ENCODE results near the gene SLC27A1. TPM values are rescaled to one million over a fixed set of nuclear protein-coding genes. Genes with fewer than 3 reads are reported as not detected.

The SLC27A1 gene
- total and polyA plus RNA-seq, 10 of the 15 experiments (the other 5 are each of a cell fraction or from before 2014, with no cell fraction given), result 0.11 to 2.3 (median 1.2) TPM

GRCh38 chr19:17429641-17430113 is 40.6 kb upstream of the SLC27A1 start:
- in situ Hi-C loops (cut with MboI), result no loop called here
- 84% methylated on average over 17 of the region's 17 CpGs for WGBS (ENCODE audit: insufficient coverage, insufficient replicate concordance, low lambda C conversion rate, missing lambda C conversion rate)
- no peaks in the 10 kb centered on the region for H3K9me3 ChIP-seq (replicated peaks; ENCODE audit: control insufficient read depth, insufficient read depth, low read length)

More at GRCh38 chr19:17429641-17430113, 40.6 kb upstream of the SLC27A1 start:
- Histone ChIP-seq H3K9ac (ENCODE audit: control insufficient read depth, insufficient read depth, low read length) (no peak overlapping the region), H2AFZ (ENCODE audit: control insufficient read depth, low read depth, low read length) (no peak overlapping the region), H3K79me2 (ENCODE audit: control insufficient read depth, insufficient read depth, low read length) (no peaks in the 10 kb centered on the region), H3K27me3 (replicated peaks in 1 of 2; ENCODE audit: control insufficient read depth in 2 of 2, insufficient read depth in 2 of 2, low read length in 1 of 2) (no peaks in the 10 kb centered on the region), H3K36me3 (ENCODE audit: control insufficient read depth in 2 of 2, insufficient read depth in 2 of 2, low read length in 1 of 2) (no peaks in the 10 kb centered on the region), H3K4me1 (ENCODE audit: control insufficient read depth, insufficient read depth, low read length) (0 out of 2 replicates have a peak, but pooled peaks cover 1% of the 10 kb centered on the region), H3K4me2 (ENCODE audit: control insufficient read depth, insufficient read depth) (no peak overlapping the region), H3K4me3 (no peak overlapping the region), H4K20me1 (ENCODE audit: control insufficient read depth, insufficient read depth) (no peaks in the 10 kb centered on the region), H3K27ac (ENCODE audit: control insufficient read depth, insufficient read depth) (no peak overlapping the region)
- ChIA-PET RAD21 (ENCODE audit: unreplicated experiment) (interaction anchor here (0.7 kb wide), 1 partner anchor 621 kb away, joined by 3 read pairs; no protein-coding TSS in a partner anchor), POLR2A (interaction anchor here (0.5 to 1.2 kb wide), 3 partner anchors 10 to 71 kb away, joined by 3 to 5 read pairs (median 3); no protein-coding TSS in a partner anchor), SMC1A (ENCODE audit: uncharacterized antibody, unreplicated experiment) (no interaction called here), CTCF (interaction anchor here (0.9 to 1.6 kb wide), 2 partner anchors 10 to 36 kb away, joined by 3 read pairs; partner anchors contain the start of gene MVB12A)
- TF ChIP-seq JUND (IDR thresholded peaks at IDR 0.05; ENCODE audit: low read depth, low read length) (no peak), KAT2A (conservative IDR thresholded peaks at IDR 0.05; ENCODE audit: control insufficient read depth, low read depth, low read length) (no peak), CHD4 (IDR thresholded peaks at IDR 0.05) (no peak), WRNIP1 (IDR thresholded peaks at IDR 0.05; ENCODE audit: borderline replicate concordance, low read depth, low read length) (no peak), TARDBP (IDR thresholded peaks at IDR 0.05; ENCODE audit: borderline replicate concordance) (no peak), CBFB (IDR thresholded peaks at IDR 0.05; ENCODE audit: low read depth) (no peak), KDM1A (IDR thresholded peaks at IDR 0.05; ENCODE audit: borderline replicate concordance) (no peak), RAD51 (IDR thresholded peaks at IDR 0.05) (no peak), IRF3 (IDR thresholded peaks at IDR 0.05) (no peak)
- TF ChIP-seq, protein P1, sequence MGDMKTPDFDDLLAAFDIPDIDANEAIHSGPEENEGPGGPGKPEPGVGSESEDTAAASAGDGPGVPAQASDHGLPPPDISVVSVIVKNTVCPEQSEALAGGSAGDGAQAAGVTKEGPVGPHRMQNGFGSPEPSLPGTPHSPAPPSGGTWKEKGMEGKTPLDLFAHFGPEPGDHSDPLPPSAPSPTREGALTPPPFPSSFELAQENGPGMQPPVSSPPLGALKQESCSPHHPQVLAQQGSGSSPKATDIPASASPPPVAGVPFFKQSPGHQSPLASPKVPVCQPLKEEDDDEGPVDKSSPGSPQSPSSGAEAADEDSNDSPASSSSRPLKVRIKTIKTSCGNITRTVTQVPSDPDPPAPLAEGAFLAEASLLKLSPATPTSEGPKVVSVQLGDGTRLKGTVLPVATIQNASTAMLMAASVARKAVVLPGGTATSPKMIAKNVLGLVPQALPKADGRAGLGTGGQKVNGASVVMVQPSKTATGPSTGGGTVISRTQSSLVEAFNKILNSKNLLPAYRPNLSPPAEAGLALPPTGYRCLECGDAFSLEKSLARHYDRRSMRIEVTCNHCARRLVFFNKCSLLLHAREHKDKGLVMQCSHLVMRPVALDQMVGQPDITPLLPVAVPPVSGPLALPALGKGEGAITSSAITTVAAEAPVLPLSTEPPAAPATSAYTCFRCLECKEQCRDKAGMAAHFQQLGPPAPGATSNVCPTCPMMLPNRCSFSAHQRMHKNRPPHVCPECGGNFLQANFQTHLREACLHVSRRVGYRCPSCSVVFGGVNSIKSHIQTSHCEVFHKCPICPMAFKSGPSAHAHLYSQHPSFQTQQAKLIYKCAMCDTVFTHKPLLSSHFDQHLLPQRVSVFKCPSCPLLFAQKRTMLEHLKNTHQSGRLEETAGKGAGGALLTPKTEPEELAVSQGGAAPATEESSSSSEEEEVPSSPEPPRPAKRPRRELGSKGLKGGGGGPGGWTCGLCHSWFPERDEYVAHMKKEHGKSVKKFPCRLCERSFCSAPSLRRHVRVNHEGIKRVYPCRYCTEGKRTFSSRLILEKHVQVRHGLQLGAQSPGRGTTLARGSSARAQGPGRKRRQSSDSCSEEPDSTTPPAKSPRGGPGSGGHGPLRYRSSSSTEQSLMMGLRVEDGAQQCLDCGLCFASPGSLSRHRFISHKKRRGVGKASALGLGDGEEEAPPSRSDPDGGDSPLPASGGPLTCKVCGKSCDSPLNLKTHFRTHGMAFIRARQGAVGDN (IDR thresholded peaks at IDR 0.05), result no peak
- TF ChIP-seq, protein P2, sequence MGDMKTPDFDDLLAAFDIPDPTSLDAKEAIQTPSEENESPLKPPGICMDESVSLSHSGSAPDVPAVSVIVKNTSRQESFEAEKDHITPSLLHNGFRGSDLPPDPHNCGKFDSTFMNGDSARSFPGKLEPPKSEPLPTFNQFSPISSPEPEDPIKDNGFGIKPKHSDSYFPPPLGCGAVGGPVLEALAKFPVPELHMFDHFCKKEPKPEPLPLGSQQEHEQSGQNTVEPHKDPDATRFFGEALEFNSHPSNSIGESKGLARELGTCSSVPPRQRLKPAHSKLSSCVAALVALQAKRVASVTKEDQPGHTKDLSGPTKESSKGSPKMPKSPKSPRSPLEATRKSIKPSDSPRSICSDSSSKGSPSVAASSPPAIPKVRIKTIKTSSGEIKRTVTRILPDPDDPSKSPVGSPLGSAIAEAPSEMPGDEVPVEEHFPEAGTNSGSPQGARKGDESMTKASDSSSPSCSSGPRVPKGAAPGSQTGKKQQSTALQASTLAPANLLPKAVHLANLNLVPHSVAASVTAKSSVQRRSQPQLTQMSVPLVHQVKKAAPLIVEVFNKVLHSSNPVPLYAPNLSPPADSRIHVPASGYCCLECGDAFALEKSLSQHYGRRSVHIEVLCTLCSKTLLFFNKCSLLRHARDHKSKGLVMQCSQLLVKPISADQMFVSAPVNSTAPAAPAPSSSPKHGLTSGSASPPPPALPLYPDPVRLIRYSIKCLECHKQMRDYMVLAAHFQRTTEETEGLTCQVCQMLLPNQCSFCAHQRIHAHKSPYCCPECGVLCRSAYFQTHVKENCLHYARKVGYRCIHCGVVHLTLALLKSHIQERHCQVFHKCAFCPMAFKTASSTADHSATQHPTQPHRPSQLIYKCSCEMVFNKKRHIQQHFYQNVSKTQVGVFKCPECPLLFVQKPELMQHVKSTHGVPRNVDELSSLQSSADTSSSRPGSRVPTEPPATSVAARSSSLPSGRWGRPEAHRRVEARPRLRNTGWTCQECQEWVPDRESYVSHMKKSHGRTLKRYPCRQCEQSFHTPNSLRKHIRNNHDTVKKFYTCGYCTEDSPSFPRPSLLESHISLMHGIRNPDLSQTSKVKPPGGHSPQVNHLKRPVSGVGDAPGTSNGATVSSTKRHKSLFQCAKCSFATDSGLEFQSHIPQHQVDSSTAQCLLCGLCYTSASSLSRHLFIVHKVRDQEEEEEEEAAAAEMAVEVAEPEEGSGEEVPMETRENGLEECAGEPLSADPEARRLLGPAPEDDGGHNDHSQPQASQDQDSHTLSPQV (IDR thresholded peaks at IDR 0.05), result no peak
- BruUV-seq (replicated peaks), result no TSS peak
- DNase-seq (ENCODE audit: low read depth, low spot score) (no peak), FAIRE-seq (no peak), ATAC-seq (no peak)
- intact Hi-C loops (cut with micrococcal nuclease; ENCODE audit: unreplicated experiment), result no loop called here
